NCI-H446 treated with DMSO at 0.1 percent for 48 hours (cell line): ENCODE data around the gene NDUFAF7.
"Not testable (repeated sequence)": the region's sequence is repeated elsewhere in the genome, so short reads cannot be mapped to it uniquely, and the experiment has no call there.

Experiments used
- DNase-seq: peaks from one replicate; lab custom pipeline; 2025; lab: John Stamatoyannopoulos, UW

Gene NDUFAF7

GRCh38 chr2:37283207-37283606, 51.7 kb downstream of the NDUFAF7 start:
- no peak for DNase-seq

- no peak for DNase-seq
These were observed 52.9 kb downstream of the NDUFAF7 start for GRCh38 chr2:37284381-37284780.

GRCh38 chr2:37287966-37288365, 56.5 kb downstream of the NDUFAF7 start:
- no peak for DNase-seq

- DNase-seq, result no peak
These were observed 60.2 kb downstream of the NDUFAF7 start for GRCh38 chr2:37291680-37292079.

- DNase-seq, result not testable (repeated sequence)
These were observed 63.4 kb downstream of the NDUFAF7 start for GRCh38 chr2:37294858-37295257.

- DNase-seq, result no peak
These were observed 64.1 kb downstream of the NDUFAF7 start for GRCh38 chr2:37295469-37296073.

GRCh38 chr2:37297632-37298031, 66.2 kb downstream of the NDUFAF7 start:
- no peak for DNase-seq
